GM18519 (cell line): ENCODE data around the gene CACHD1.

Experiments
- ATAC-seq: cut with Tn5 transposase; IDR thresholded peaks from one replicate; pipeline ENCODE4 v1.9.1; 2021; ENCODE audit warnings: mild to moderate bottlenecking, moderate library complexity; ENCODE audit not compliant: unreplicated experiment, low FRiP score

The CACHD1 gene

GRCh38 chr1:64543831-64544230, 73.9 kb downstream of the CACHD1 start:
- no peak for ATAC-seq

- no peak for ATAC-seq
Measured at GRCh38 chr1:64545118-64545843, 75.4 kb downstream of the CACHD1 start.

DNA sequence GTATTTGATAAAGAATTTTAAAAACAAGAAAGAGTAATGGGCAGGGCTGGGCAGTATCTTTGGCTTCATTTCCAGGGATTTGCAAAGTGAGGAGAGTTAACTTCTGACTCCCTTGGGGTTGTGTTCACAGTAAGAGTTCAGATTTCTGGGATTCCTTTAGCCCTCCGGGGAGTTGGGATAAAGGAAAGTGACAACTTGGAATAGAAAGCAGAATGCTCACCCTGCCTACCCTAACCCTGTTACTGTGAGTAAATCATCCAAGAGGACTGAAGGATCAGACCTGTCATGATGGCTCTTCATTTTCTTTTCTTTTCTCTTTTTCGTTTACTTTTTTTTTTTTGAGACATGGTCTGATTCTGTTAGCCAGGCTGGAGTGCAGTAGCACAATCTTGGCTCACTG, 76.1 kb downstream of the CACHD1 start:
- ATAC-seq, result no peak

- no peak for ATAC-seq
Measured at GRCh38 chr1:64549464-64550239, 79.7 kb downstream of the CACHD1 start.

GRCh38 chr1:64550510-64550909, 80.6 kb downstream of the CACHD1 start:
- no peak for ATAC-seq

GRCh38 chr1:64550946-64551605, 81.1 kb downstream of the CACHD1 start:
- ATAC-seq, result no peak

DNA sequence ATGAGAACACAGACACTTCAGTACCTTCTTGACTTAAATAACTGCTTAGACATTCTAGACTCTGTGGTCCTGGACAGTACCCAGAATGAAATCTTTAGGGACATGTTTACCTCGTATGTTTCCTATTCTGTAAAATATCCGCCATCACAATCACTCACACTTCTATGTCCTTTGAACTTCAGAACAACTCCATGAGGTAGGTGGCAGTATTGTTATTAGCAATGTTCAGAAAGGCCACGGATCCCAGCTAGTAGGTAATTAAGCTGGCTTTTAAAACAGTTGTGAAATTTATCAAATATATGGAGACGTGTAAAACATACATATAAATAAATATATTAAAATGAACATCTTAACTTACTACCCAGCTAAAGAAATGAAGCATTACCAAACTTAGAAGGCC, 83.4 kb downstream of the CACHD1 start:
- no peak for ATAC-seq

DNA sequence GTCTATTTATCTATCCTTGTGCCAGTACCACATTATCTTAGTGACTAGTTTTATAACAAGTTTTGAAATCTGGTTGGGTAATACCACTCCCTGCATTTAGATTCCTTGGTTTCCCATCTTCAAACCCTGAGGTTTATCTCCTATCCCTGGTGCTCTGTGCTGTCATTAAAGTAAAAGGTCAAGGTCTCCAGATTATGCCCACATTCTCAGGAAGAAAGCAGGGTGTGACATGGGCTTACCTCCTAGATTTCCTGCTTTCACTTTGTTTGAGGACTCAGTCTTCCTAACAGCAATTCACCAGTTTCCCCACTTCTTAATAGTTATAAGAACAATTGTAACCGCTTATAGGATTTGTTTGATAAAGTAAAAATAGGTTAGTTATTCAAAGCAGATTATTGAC, 86.0 kb downstream of the CACHD1 start:
- no peak for ATAC-seq

GRCh38 chr1:64561993-64562392, 92.1 kb downstream of the CACHD1 start:
- ATAC-seq, result no peak

DNA sequence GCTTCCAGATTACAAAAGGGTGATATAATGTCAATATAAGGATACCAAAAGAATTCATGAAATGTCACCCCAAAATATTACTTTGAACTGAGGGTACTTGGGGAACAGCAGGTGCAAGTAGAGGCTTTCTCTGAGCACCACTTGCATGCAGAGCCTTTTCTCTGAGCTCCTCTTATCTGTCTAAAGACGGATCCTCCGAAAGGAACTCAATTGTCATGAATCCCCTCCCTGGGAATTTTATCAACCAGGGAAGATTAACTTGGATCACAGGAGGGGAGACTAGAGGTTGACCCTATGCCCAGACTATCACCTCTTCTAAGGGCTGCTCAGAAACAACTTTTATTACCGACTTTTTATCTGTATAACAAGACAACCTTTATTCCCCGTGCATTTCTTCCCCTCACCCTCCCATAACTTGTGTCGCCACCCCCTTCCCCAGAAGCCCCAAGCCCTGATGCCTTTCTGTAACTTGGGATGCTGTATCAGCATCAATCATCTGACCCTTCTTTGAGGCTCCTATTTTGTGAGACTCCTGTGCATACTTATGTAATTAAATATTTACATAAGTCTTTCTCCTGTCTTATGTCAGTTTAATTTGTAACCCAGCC, 94.1 kb downstream of the CACHD1 start:
- no peak for ATAC-seq

DNA sequence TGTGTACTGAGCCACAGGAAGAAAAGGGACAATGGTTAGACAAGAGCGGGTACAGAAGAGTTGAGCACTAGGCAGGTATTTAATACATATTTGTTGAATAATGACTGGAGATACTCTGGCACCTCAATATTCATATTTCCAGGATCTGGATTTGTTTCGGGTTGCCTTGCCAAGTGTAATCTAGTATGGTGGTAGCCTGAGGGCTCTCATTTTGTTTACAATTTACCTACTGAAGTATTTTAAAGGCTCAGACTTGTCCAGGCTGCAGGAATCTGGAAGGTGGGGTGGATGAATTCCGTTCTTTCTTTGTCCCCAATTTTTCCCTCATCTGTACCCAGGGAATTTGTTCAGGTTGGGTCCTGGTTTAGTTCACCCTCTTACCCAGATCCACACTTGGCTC, 95.0 kb downstream of the CACHD1 start:
- no peak for ATAC-seq

DNA sequence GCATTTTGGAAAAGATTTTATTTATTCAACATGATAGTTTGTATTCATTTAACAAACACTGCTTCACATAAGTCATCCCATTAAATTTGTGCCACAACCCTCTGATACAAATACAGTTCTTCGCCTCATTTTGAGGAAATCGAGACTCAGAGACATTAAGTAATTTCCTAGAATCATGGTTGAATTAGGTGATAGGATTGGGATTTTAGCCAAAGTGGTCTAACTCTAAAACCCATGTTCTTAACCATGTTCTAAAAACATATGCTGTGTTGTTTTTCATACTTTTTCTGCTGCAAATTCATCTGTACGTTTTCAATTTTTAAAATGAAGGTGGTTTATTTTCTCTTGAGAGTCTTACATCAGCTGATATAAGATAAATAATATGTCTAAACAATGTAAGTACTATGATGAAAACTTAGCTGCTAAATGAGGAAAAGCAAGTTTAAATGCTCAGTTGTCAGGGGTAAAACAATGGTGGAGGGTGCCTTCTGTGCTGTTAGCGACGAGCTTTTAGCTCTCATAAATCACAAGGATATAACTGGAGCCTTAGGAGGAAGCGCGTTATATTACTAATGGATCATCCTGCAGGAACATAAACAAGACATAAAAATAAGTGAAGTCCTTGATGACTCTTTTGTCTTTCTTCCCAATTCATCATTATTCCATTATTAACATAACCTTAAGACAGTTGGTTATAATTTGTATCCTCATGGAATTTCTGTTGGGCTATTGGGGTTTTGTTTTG, 97.7 kb downstream of the CACHD1 start:
- ATAC-seq, result no peak

GRCh38 chr1:64568171-64568450, 98.2 kb downstream of the CACHD1 start:
- no peak for ATAC-seq

DNA sequence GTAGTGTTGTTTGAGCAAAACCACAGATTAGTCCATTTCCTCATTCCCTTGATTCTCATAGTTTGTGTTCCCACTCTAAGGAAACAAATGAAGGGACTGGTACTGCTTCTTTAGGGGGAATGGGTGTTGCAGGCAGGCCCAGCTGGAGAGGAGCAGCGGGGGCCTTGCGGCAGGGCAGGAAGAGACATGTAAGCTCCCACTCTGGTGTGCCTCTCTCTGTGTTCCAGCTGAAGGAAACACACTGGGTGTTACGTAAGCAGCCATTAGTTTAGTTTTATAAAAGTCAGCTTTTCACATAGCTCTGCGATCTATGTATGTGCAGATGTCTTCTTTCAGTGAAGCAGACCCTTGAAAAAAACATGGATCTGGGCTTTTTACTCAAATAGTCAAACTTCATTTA, 99.5 kb downstream of the CACHD1 start:
- ATAC-seq, result no peak

- no peak for ATAC-seq
Measured at GRCh38 chr1:64570267-64570855, 100.4 kb downstream of the CACHD1 start.

DNA sequence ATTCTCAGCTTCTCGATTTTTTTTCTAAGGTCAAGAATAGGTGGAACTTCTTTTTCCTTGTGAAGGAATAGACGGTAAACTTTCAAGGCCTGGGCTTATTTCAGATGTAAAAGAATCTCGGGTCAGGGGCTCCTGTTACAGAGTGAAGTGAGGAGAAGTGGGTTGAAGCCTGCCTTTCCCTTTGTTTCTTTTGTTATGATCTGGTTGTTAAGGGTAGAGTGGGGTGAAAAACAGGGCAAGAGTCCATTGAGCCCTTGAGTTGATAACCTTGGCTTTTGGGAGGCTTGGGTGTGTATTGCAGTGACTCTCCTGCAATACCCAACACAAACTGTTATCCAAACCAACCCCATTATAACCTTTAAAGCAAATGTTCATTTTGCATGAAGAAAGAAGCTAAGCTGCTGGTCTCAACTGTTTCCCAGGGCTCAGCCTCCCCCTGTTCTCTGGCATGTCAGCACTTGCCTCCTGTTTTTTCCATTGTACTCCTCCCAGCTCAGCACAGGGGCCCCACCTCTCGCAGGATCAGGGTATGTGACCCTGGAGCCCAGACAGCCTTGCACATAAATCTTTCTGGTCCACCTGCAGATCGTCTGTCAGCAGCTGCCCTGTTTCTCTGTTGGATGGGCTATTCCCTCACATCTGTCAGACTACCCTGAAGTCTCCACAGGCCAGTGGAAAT, 102.4 kb downstream of the CACHD1 start:
- ATAC-seq, result no peak

- ATAC-seq, result no peak
Measured at GRCh38 chr1:64574301-64574700, 104.4 kb downstream of the CACHD1 start.

DNA sequence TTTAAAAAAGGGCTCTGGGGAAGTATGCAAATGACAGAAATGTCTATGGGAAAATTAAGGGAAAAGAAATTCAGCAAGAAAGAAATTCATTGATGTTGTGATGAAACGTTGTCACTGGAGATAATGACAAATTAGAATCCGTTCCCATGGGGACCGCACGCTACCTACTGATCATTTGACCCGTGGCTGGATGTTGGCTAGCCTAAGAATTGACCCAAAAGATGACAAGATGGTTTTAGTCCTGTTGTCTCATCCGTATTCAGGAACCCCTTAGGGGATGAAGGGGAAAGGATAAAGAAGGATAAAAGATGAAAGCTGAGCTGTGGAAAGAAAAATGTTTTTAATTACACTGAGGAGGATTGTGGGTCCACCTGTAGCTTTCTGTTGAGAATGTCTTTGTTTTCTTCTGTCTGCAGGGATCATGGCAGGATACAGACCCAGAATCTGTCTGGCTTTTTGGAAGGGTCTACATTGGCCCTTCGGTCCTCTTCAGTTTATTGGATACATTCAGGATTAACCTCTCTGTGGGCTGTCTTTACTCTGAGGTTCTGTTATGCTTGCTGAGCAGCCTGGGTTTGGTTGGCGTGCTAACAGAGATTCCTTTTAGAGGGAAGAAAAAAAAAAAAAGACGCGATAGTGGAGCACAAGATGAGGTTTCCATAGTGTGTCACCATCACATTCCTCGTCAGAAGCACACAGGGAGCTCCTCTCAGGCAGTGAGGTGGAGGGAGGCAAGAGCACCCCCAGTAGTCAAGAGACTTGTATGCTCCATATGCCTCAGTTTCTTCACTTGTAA, 106.2 kb downstream of the CACHD1 start:
- no peak for ATAC-seq
